GM23338 (cell line): ENCODE results near the gene STAT4. TPM values are rescaled to one million over a fixed set of nuclear protein-coding genes. Genes with fewer than 3 reads are reported as not detected.

Source experiments
- ATAC-seq: fragments of 200-7000 bp; cut with Tn5 transposase; 3 replicates; pipeline ENCODE4 v1.9.1; 2020
- DNase-seq: peaks from one replicate; pipeline ENCODE4 v3.0.0-alpha.2; 2015; ENCODE audit warnings: low spot score
- H2AFZ ChIP-seq: fragments of 200-600 bp; sonication (generic); 2 replicates; pipeline ENCODE4 v1.8.0; 2016; ENCODE audit warnings: antibody characterized with exemption, mild to moderate bottlenecking, moderate library complexity
- H3F3A ChIP-seq: fragments of 200-600 bp; sonication (generic); replicated peaks from 2 replicates; pipeline ENCODE4 v1.8.0; 2017; ENCODE audit warnings: antibody characterized with exemption, mixed run types, low read depth
- H3K27ac ChIP-seq: fragments of 200-600 bp; sonication (generic); 2 replicates; pipeline ENCODE4 v1.6.1; 2016; ENCODE audit warnings: low read depth
- H3K27me3 ChIP-seq: fragments of 200-600 bp; sonication (generic); 2 replicates; pipeline ENCODE4 v1.8.0; 2016; ENCODE audit warnings: mild to moderate bottlenecking, mixed run types, moderate library complexity; ENCODE audit not compliant: insufficient read depth
- H3K36me3 ChIP-seq: fragments of 200-600 bp; sonication (generic); 2 replicates; pipeline ENCODE4 v1.8.0; 2016; ENCODE audit warnings: mild to moderate bottlenecking; ENCODE audit not compliant: insufficient read depth
- H3K4me1 ChIP-seq: fragments of 200-600 bp; sonication (generic); 2 replicates; pipeline ENCODE4 v1.8.0; 2016; ENCODE audit warnings: mild to moderate bottlenecking, moderate library complexity; ENCODE audit not compliant: insufficient read depth
- H3K4me2 ChIP-seq: fragments of 200-600 bp; sonication (generic); 2 replicates; pipeline ENCODE4 v1.7.1; 2017; ENCODE audit warnings: mixed run types
- H3K4me3 ChIP-seq: fragments of 200-600 bp; sonication (generic); 2 replicates; pipeline ENCODE4 v1.6.1; 2016; ENCODE audit warnings: mixed run types
- H3K79me2 ChIP-seq: fragments of 200-600 bp; sonication (generic); replicated peaks from 2 replicates; pipeline ENCODE4 v1.8.0; 2017; ENCODE audit warnings: mild to moderate bottlenecking; ENCODE audit not compliant: insufficient read depth
- H3K9me2 ChIP-seq: fragments of 200-600 bp; sonication (generic); 2 replicates; pipeline ENCODE4 v1.8.0; 2017; ENCODE audit not compliant: insufficient read depth
- H4K20me1 ChIP-seq: fragments of 200-600 bp; sonication (generic); replicated peaks from 2 replicates; pipeline ENCODE4 v1.8.0; 2017; ENCODE audit warnings: mild to moderate bottlenecking; ENCODE audit not compliant: insufficient read depth
- H3K27ac Mint-ChIP-seq: 2 replicates; pipeline ENCODE4 v1.8.0; 2020; ENCODE audit warnings: inconsistent platforms, mild to moderate bottlenecking, moderate library complexity, mixed read lengths
- H3K27me3 Mint-ChIP-seq: 3 replicates; pipeline ENCODE4 v1.8.0; 2022; ENCODE audit warnings: low read depth, mild to moderate bottlenecking, moderate library complexity, mixed read lengths, inconsistent platforms; ENCODE audit not compliant: insufficient read depth, poor library complexity
- H3K36me3 Mint-ChIP-seq: 3 replicates; pipeline ENCODE4 v1.8.0; 2021; ENCODE audit warnings: low read depth, mild to moderate bottlenecking, inconsistent platforms, moderate library complexity, mixed read lengths
- H3K4me1 Mint-ChIP-seq: 3 replicates; pipeline ENCODE4 v1.8.0; 2020; ENCODE audit warnings: mild to moderate bottlenecking, inconsistent platforms, mixed read lengths
- H3K4me3 Mint-ChIP-seq: 3 replicates; pipeline ENCODE4 v1.8.0; 2021; ENCODE audit warnings: moderate library complexity, mild to moderate bottlenecking, inconsistent platforms, mixed read lengths
- H3K9me3 Mint-ChIP-seq: 3 replicates; pipeline ENCODE4 v1.8.0; 2020; ENCODE audit warnings: moderate library complexity, mild to moderate bottlenecking, inconsistent platforms, mixed read lengths
- CREB1 ChIP-seq: fragments of 250-450 bp; sonication (Bioruptor Pico); IDR thresholded peaks from 2 replicates; pipeline ENCODE4 v1.5.0; 2020; ENCODE audit warnings: low read depth, mild to moderate bottlenecking, moderate library complexity
- ETS1 ChIP-seq: IDR thresholded peaks from 2 replicates; pipeline ENCODE4 v1.6.1; 2016; ENCODE audit warnings: antibody characterized with exemption
- EZH2 ChIP-seq: fragments of 200-600 bp; sonication (generic); IDR thresholded peaks from one replicate; pipeline ENCODE4 v1.8.0; 2017; ENCODE audit warnings: antibody characterized with exemption, mild to moderate bottlenecking, low read depth; ENCODE audit not compliant: unreplicated experiment
- EZH2phosphoT487 ChIP-seq: fragments of 200-600 bp; sonication (generic); IDR thresholded peaks from one replicate; pipeline ENCODE4 v1.8.1; 2018; ENCODE audit warnings: antibody characterized with exemption; ENCODE audit not compliant: unreplicated experiment
- JUNB ChIP-seq: IDR thresholded peaks from one replicate; pipeline ENCODE4 v1.6.1; 2016; ENCODE audit warnings: antibody characterized with exemption; ENCODE audit not compliant: unreplicated experiment
- NANOG ChIP-seq: IDR thresholded peaks from 2 replicates; pipeline ENCODE4 v1.6.1; 2016; ENCODE audit warnings: antibody characterized with exemption, borderline replicate concordance
- POLR2AphosphoS5 ChIP-seq: IDR thresholded peaks from 2 replicates; pipeline ENCODE4 v1.6.1; 2016; ENCODE audit warnings: antibody characterized with exemption, low read depth
- REST ChIP-seq: IDR thresholded peaks from one replicate; pipeline ENCODE4 v1.6.1; 2018; ENCODE audit warnings: antibody characterized with exemption; ENCODE audit not compliant: unreplicated experiment
- STAT1 ChIP-seq: IDR thresholded peaks from one replicate; pipeline ENCODE4 v1.6.1; 2016; ENCODE audit warnings: antibody characterized with exemption; ENCODE audit not compliant: unreplicated experiment
- ZNF114 ChIP-seq: fragments of 250-450 bp; sonication (Bioruptor Pico); IDR thresholded peaks from 2 replicates; pipeline ENCODE4 v1.5.0; 2020; ENCODE audit warnings: mild to moderate bottlenecking, moderate library complexity
- ZNF331 ChIP-seq: fragments of 250-450 bp; sonication (Bioruptor Pico); IDR thresholded peaks from 2 replicates; pipeline ENCODE4 v1.5.0; 2020; ENCODE audit warnings: low read depth, mild to moderate bottlenecking, moderate library complexity
- ZNF462 ChIP-seq: fragments of 250-450 bp; sonication (Bioruptor Pico); IDR thresholded peaks from 2 replicates; pipeline ENCODE4 v1.5.0; 2020; ENCODE audit warnings: mild to moderate bottlenecking, moderate library complexity
- polyA plus RNA-seq: library from polyadenylated mRNA; unstranded; fragments of >200 nt; fragmentation: Nextera tagmentation; extraction: Ambion mirVana; gene quantifications from 2 replicates; pipeline ENCODE4 v1.2.1, GENCODE V29; 2016
- total RNA-seq: library from RNA; depleted of rRNA; stranded (reverse); fragments of >200 nt; shearing (Covaris generic); gene quantifications from 2 replicates; pipeline ENCODE4 v1.2.3, GENCODE V29; 2014

The STAT4 gene
- total and polyA plus RNA-seq, 2 experiments from 2014 or later: 0.52 to 0.86 TPM

GRCh38 chr2:191031256-191031655 lies 119.5 kb downstream of the STAT4 start:
- Mint-ChIP-seq H3K27me3 (no peaks in the 10 kb centered on the region), H3K36me3 (no peaks in the 10 kb centered on the region), H3K4me1 (peaks cover 8% of the 10 kb centered on the region; the same call in 2 of the 3 replicates), H3K4me3 (no peak overlapping the region), H3K9me3 (no peaks in the 10 kb centered on the region), H3K27ac (no peak overlapping the region)
- H3K27me3 ChIP-seq: no peaks in the 10 kb centered on the region
- H3F3A ChIP-seq: no peaks in the 10 kb centered on the region
- ATAC-seq: no peak
- DNase-seq: no peak
- peaks cover 6% of the 10 kb centered on the region; the same call in 1 of the 2 replicates for H3K4me1 ChIP-seq
- H3K4me3 ChIP-seq: no peak overlapping the region
- no peaks in the 10 kb centered on the region for H3K9me2 ChIP-seq
- H3K36me3 ChIP-seq: no peaks in the 10 kb centered on the region
- H3K79me2 ChIP-seq: no peaks in the 10 kb centered on the region
- no peak overlapping the region for H2AFZ ChIP-seq
- no peak overlapping the region for H3K4me2 ChIP-seq
- no peak for TF ChIP-seq EZH2
- TF ChIP-seq NANOG: no peak
- TF ChIP-seq ETS1: no peak
- no peak for TF ChIP-seq JUNB
- no peak for TF ChIP-seq REST
- no peak for TF ChIP-seq STAT1
- TF ChIP-seq ZNF331 (CRISPR knock-in tag): no peak
- no peak for TF ChIP-seq ZNF114 (CRISPR knock-in tag)
- no peak for TF ChIP-seq EZH2phosphoT487
- no peak for TF ChIP-seq CREB1 (CRISPR knock-in tag)
- TF ChIP-seq ZNF462: no peak
- no peak for TF ChIP-seq POLR2AphosphoS5
- H4K20me1 ChIP-seq: no peaks in the 10 kb centered on the region
- no peak overlapping the region for H3K27ac ChIP-seq
